Measurements from ENCODE around the gene ST6GAL2.

DNA sequence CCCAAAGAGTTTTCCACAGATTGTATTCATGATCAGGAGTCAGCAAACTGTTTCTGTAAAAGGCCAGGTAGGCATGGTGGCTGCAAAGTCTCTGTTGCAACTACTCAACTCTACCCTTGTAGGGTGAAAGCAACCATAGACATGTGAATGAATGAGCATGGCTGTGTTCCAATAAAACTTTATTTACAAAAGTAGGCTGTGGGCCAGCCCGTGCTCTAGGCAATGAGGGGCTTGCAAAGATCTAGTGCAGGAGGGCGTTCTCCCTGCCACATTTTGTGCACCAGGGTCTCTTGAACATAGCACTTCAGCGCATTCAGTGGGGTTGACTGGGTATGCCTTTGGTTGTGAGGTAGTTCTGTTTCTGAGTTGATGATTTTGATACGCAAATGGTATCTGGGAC is 85.8 kb downstream of the ST6GAL2 start:
- TF ChIP-seq, protein P1, sequence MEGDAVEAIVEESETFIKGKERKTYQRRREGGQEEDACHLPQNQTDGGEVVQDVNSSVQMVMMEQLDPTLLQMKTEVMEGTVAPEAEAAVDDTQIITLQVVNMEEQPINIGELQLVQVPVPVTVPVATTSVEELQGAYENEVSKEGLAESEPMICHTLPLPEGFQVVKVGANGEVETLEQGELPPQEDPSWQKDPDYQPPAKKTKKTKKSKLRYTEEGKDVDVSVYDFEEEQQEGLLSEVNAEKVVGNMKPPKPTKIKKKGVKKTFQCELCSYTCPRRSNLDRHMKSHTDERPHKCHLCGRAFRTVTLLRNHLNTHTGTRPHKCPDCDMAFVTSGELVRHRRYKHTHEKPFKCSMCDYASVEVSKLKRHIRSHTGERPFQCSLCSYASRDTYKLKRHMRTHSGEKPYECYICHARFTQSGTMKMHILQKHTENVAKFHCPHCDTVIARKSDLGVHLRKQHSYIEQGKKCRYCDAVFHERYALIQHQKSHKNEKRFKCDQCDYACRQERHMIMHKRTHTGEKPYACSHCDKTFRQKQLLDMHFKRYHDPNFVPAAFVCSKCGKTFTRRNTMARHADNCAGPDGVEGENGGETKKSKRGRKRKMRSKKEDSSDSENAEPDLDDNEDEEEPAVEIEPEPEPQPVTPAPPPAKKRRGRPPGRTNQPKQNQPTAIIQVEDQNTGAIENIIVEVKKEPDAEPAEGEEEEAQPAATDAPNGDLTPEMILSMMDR (IDR thresholded peaks at IDR 0.05), result no peak
- no peak for TF ChIP-seq POLR2A (IDR thresholded peaks at IDR 0.05)
